Thoracic aorta (tissue), 2 donors: Measurements from ENCODE around the gene ATP6V0B. TPM values are rescaled to one million over a fixed set of nuclear protein-coding genes. Genes with fewer than 3 reads are reported as not detected.

ENCODE experiments used
- ATAC-seq: fragments of 150-250 bp; one replicate; pipeline ENCODE4 v1.8.0; 2017; ENCODE audit warnings: low read depth; ENCODE audit not compliant: insufficient number of reproducible peaks, low FRiP score
- DNase-seq: peaks from one replicate; pipeline ENCODE4 v3.0.0-alpha.2; 2020; ENCODE audit warnings: low spot score
- H3K27ac ChIP-seq, 2 donors: fragments of 200-600 bp; sonication (generic); 1 replicate in 1 of 2; 2 replicates in 1 of 2; pipeline ENCODE4 v1.5.1; 2016; ENCODE audit warnings: mild to moderate bottlenecking in 2 of 2, moderate library complexity in 2 of 2
- H3K27me3 ChIP-seq: fragments of 200-600 bp; sonication (generic); replicated peaks from 2 replicates; pipeline ENCODE4 v1.6.0; 2016; ENCODE audit warnings: mild to moderate bottlenecking; ENCODE audit not compliant: insufficient read depth
- H3K36me3 ChIP-seq: fragments of 200-600 bp; sonication (generic); one replicate; pipeline ENCODE4 v1.5.1; 2016
- H3K4me1 ChIP-seq, 2 donors: fragments of 200-600 bp; sonication (generic); 1 replicate in 1 of 2; 2 replicates in 1 of 2; pipeline versions ENCODE4 v1.5.1 to v1.6.0; 2016; ENCODE audit warnings: low read depth in 2 of 2, mild to moderate bottlenecking in 1 of 2; ENCODE audit not compliant: control insufficient read depth in 1 of 2
- H3K4me3 ChIP-seq: fragments of 200-600 bp; sonication (generic); 2 replicates; pipeline ENCODE4 v1.5.1; 2016; ENCODE audit warnings: mild to moderate bottlenecking
- H3K9me3 ChIP-seq: fragments of 200-600 bp; sonication (generic); 2 replicates; pipeline ENCODE4 v1.5.1; 2016
- total RNA-seq, 2 donors: library from RNA; depleted of rRNA; stranded (reverse); fragments of >200 nt; gene quantifications; one replicate each; pipeline versions ENCODE4 v1.1.0 to v1.2.3, GENCODE V29; 2016
- TF ChIP-seq, protein P1 (sequence below): fragments of 200-600 bp; sonication (generic); IDR thresholded peaks from one replicate; pipeline ENCODE4 v1.5.1; 2019; ENCODE audit warnings: antibody characterized with exemption

The ATP6V0B gene
- 100 to 1,000 TPM in 1 of 2 donors, 10 to 100 TPM in 1; 72.3 to 136 TPM for total RNA-seq

GRCh38 chr1:43974443-43975248 lies at the start of gene ATP6V0B:
Gene ATP6V0B, plus strand, starts transcription at chr1:43974960. Its CDS starts 81 bp downstream, at chr1:43975041.
- H3K4me1 ChIP-seq: peaks cover 31 to 57% of the 10 kb centered on the region in 2 donors
- peak within 1 kb of the TSS; percentile 85 for H3K4me3 ChIP-seq
- TF ChIP-seq, protein P1, sequence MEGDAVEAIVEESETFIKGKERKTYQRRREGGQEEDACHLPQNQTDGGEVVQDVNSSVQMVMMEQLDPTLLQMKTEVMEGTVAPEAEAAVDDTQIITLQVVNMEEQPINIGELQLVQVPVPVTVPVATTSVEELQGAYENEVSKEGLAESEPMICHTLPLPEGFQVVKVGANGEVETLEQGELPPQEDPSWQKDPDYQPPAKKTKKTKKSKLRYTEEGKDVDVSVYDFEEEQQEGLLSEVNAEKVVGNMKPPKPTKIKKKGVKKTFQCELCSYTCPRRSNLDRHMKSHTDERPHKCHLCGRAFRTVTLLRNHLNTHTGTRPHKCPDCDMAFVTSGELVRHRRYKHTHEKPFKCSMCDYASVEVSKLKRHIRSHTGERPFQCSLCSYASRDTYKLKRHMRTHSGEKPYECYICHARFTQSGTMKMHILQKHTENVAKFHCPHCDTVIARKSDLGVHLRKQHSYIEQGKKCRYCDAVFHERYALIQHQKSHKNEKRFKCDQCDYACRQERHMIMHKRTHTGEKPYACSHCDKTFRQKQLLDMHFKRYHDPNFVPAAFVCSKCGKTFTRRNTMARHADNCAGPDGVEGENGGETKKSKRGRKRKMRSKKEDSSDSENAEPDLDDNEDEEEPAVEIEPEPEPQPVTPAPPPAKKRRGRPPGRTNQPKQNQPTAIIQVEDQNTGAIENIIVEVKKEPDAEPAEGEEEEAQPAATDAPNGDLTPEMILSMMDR: no peak
- peak within 1 kb of the TSS; percentile 77 to 86 for H3K27ac ChIP-seq
- H3K27me3 ChIP-seq: no peaks in the 10 kb centered on the region
- H3K36me3 ChIP-seq: peaks cover 17% of the 10 kb centered on the region
- DNase-seq (peak; percentile 91), ATAC-seq (peak; percentile 72)
- H3K9me3 ChIP-seq: no peaks in the 10 kb centered on the region

DNA sequence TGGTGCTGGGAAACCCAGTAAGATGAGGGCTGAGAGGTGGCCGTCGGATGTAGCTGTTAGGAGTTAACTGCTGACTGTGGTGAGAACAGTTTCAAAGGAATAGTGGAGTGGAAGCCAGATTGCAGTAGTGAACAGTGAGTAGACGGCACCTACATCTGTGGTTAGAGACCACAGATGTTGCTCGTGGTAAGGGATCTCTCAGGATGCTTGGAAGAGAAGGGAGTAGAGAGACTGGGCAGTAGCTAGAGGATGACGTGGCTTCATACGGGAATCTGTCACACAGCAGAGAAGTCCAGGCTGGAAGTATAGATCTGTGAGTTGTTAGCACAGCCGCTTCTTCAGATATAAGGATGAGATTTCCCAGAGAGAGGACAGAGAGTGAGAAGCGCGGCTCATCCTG lies 48.9 kb upstream of the ATP6V0B start:
- TF ChIP-seq, protein P1: no peak
- no peak for DNase-seq
- H3K9me3 ChIP-seq: no peaks in the 10 kb centered on the region
- no peaks in the 10 kb centered on the region for H3K27me3 ChIP-seq
- peaks cover 12% of the 10 kb centered on the region for H3K36me3 ChIP-seq
- H3K4me1 ChIP-seq: no peaks in the 10 kb centered on the region
- no peak overlapping the region for H3K4me3 ChIP-seq
- ATAC-seq: no peak
- no peak overlapping the region for H3K27ac ChIP-seq

- no peak overlapping the region for H3K27ac ChIP-seq
- peaks cover 11 to 16% of the 10 kb centered on the region in 2 donors for H3K4me1 ChIP-seq
- H3K27me3 ChIP-seq: no peaks in the 10 kb centered on the region
- ATAC-seq: no peak
- no peak for DNase-seq
- no peaks in the 10 kb centered on the region for H3K9me3 ChIP-seq
- no peak overlapping the region for H3K4me3 ChIP-seq
- peaks cover 3% of the 10 kb centered on the region for H3K36me3 ChIP-seq
- TF ChIP-seq, protein P1: no peak
These were observed 44.4 kb upstream of the ATP6V0B start for GRCh38 chr1:43930168-43930948.

GRCh38 chr1:43930949-43931275 lies 43.8 kb upstream of the ATP6V0B start:
- no peak for ATAC-seq
- DNase-seq: no peak
- H3K27ac ChIP-seq: no peak overlapping the region

More at GRCh38 chr1:43930949-43931275, 43.8 kb upstream of the ATP6V0B start:
- H3K4me1 ChIP-seq: peaks cover 13 to 18% of the 10 kb centered on the region in 2 donors
- H3K27me3 ChIP-seq: no peaks in the 10 kb centered on the region
- H3K4me3 ChIP-seq: no peak overlapping the region
- TF ChIP-seq, protein P1: no peak
- no peaks in the 10 kb centered on the region for H3K9me3 ChIP-seq
- no peaks in the 10 kb centered on the region for H3K36me3 ChIP-seq
